Kidney (tissue), 14 donors: ENCODE data around the gene RUFY4. TPM values are rescaled to one million over a fixed set of nuclear protein-coding genes. Genes with fewer than 3 reads are reported as not detected.

Source experiments
- DNase-seq, 5 donors: peaks; one replicate each; pipeline ENCODE4 v3.0.0-alpha.2; 2013 to 2020
- FAIRE-seq: peaks from 2 replicates; lab custom pipeline; 2012; peaks lifted over from hg19 to GRCh38; lab: Jason Lieb, UNC
- H3K27ac ChIP-seq, 2 donors: one replicate each; pipeline ENCODE4 v1.7.0; 2013; ENCODE audit warnings: low read depth in 2 of 2, low read length in 2 of 2, inconsistent platforms in 1 of 2
- H3K27me3 ChIP-seq: one replicate; pipeline ENCODE4 v1.7.1; 2013; ENCODE audit warnings: low read length, inconsistent platforms; ENCODE audit not compliant: control insufficient read depth, insufficient read depth
- H3K36me3 ChIP-seq, 3 donors: one replicate each; pipeline versions ENCODE4 v1.7.0 to v1.7.1; 2013; ENCODE audit warnings: low read length in 3 of 3, control low read depth in 1 of 3, inconsistent platforms in 1 of 3; ENCODE audit not compliant: insufficient read depth in 3 of 3, control insufficient read depth in 2 of 3
- H3K4me1 ChIP-seq, 3 donors: one replicate each; pipeline versions ENCODE4 v1.7.0 to v1.7.1; 2013; ENCODE audit warnings: low read length in 3 of 3, inconsistent platforms in 1 of 3, low read depth in 1 of 3; ENCODE audit not compliant: control insufficient read depth in 2 of 3, insufficient read depth in 2 of 3
- H3K4me3 ChIP-seq, 3 donors: one replicate each; pipeline versions ENCODE4 v1.7.0 to v1.8.1; 2013; ENCODE audit warnings: low read length in 3 of 3, control low read depth in 1 of 3, inconsistent platforms in 1 of 3
- H3K9ac ChIP-seq, 3 donors: one replicate each; pipeline versions ENCODE4 v1.7.0 to v1.7.1; 2013; ENCODE audit warnings: low read length in 3 of 3, control low read depth in 1 of 3, inconsistent platforms in 1 of 3
- H3K9me3 ChIP-seq, 3 donors: one replicate each; pipeline versions ENCODE4 v1.7.0 to v1.7.1; 2013; ENCODE audit warnings: low read length in 3 of 3, control low read depth in 1 of 3, inconsistent platforms in 1 of 3; ENCODE audit not compliant: control insufficient read depth in 2 of 3, insufficient read depth in 1 of 3
- CTCF ChIP-seq: IDR thresholded peaks from 3 replicates; pipeline ENCODE4 v1.5.1; 2012; ENCODE audit warnings: mild to moderate bottlenecking, moderate library complexity, borderline replicate concordance; ENCODE audit not compliant: insufficient read depth; ENCODE audit errors: extremely low read depth
- intact Hi-C: fragments of 100-400 bp; cut with DNase I; formaldehyde crosslinking; loops from one replicate; pipeline ENCODE4 v1.11.1; 2022
- polyA plus RNA-seq: library from polyadenylated mRNA; stranded (reverse); fragments of 350-450 nt; fragmentation: Illumina TruSeq; extraction: RNeasy Lipid Tissue Mini Kit (QIAGEN cat#74804); gene quantifications from one replicate; pipeline ENCODE4 v1.2.3, GENCODE V29; 2014; ENCODE audit warnings: low read depth, low replicate concordance; ENCODE audit not compliant: insufficient read depth
- total RNA-seq: library from RNA; stranded (reverse); fragmentation: NEBNext Ultra II Directional; extraction: Animal tissue kit (Norgen Biotek cat#: 25700); gene quantifications from one replicate; pipeline ENCODE4 v1.2.1, GENCODE V29; 2021
- donor health status: control.
- donor health status: control.
- donor health status: control.
- donor health status: control.
- donor health status: control.
- donor health status: DM: yes; HTN: yes; CAD: no.
- donor health status: Normal renal cell carcinoma (clear cell type).

RUFY4 gene
- total and polyA plus RNA-seq, 2 donors from 2014 or later = 0.69 TPM; not detected in 1

GRCh38 chr2:218020966-218021535 lies 48.0 kb upstream of the RUFY4 start:
- H3K4me1 ChIP-seq = no peaks in the 10 kb centered on the region
- H3K36me3 ChIP-seq = no peaks in the 10 kb centered on the region
- no peak overlapping the region for H3K27ac ChIP-seq
- no peak overlapping the region for H3K9ac ChIP-seq
- intact Hi-C loops = no loop called here
- no peak for TF ChIP-seq CTCF
- DNase-seq (peak in 2 of 5 donors; percentile 25 to 29), FAIRE-seq (no peak)
- no peak overlapping the region for H3K4me3 ChIP-seq
- H3K9me3 ChIP-seq = no peaks in the 10 kb centered on the region
- no peaks in the 10 kb centered on the region for H3K27me3 ChIP-seq

- TF ChIP-seq CTCF = no peak
- H3K9me3 ChIP-seq = no peaks in the 10 kb centered on the region
- no peaks in the 10 kb centered on the region for H3K36me3 ChIP-seq
- no peak overlapping the region for H3K4me3 ChIP-seq
- no peak overlapping the region for H3K27ac ChIP-seq
- H3K4me1 ChIP-seq = no peaks in the 10 kb centered on the region
- intact Hi-C loops = no loop called here
- no peak overlapping the region for H3K9ac ChIP-seq
- H3K27me3 ChIP-seq = no peaks in the 10 kb centered on the region
- FAIRE-seq (no peak), DNase-seq (peak in 2 of 5 donors; percentile 40 to 63)
Observed at GRCh38 chr2:218021536-218022071, 47.4 kb upstream of the RUFY4 start.

- H3K36me3 ChIP-seq = no peaks in the 10 kb centered on the region
- no peak for TF ChIP-seq CTCF
- intact Hi-C loops = no loop called here
- FAIRE-seq (no peak), DNase-seq (peak in 2 of 5 donors; percentile 24 to 37)
- H3K4me1 ChIP-seq = no peaks in the 10 kb centered on the region
- no peaks in the 10 kb centered on the region for H3K9me3 ChIP-seq
- no peak overlapping the region for H3K9ac ChIP-seq
- H3K27ac ChIP-seq = no peak overlapping the region
- no peak overlapping the region for H3K4me3 ChIP-seq
- no peaks in the 10 kb centered on the region for H3K27me3 ChIP-seq
Observed at GRCh38 chr2:218022131-218022850, 46.8 kb upstream of the RUFY4 start.
